ENCODE measurements around the gene DENND4C.

DENND4C gene

DNA sequence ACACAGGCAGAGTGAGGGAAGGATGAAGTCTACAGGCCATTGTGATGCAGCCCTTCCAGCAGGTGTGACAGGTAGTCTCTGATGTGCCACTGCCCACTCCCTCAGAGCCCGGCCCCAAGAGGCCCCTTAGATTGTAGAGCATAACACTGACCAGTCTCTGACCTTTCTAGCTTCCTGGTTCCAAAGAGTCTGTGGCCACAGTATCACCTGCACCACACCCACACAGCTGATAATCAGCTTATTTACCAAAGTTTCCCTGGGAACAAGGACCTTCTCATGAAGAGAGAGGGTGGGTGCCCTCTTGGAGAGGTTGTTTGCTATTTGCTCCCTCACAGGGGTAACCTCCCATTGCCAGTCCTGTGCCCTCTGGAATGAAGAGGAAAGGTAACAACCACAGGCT is 167.4 kb downstream of the DENND4C start:
- TF ChIP-seq SIN3A (IDR thresholded peaks at IDR 0.05; ENCODE audit: borderline replicate concordance, insufficient read depth, low read length): no peak
- TF ChIP-seq TAF1 (IDR thresholded peaks at IDR 0.05; ENCODE audit: borderline replicate concordance, insufficient read depth, low read length): no peak
- TF ChIP-seq, protein P1, sequence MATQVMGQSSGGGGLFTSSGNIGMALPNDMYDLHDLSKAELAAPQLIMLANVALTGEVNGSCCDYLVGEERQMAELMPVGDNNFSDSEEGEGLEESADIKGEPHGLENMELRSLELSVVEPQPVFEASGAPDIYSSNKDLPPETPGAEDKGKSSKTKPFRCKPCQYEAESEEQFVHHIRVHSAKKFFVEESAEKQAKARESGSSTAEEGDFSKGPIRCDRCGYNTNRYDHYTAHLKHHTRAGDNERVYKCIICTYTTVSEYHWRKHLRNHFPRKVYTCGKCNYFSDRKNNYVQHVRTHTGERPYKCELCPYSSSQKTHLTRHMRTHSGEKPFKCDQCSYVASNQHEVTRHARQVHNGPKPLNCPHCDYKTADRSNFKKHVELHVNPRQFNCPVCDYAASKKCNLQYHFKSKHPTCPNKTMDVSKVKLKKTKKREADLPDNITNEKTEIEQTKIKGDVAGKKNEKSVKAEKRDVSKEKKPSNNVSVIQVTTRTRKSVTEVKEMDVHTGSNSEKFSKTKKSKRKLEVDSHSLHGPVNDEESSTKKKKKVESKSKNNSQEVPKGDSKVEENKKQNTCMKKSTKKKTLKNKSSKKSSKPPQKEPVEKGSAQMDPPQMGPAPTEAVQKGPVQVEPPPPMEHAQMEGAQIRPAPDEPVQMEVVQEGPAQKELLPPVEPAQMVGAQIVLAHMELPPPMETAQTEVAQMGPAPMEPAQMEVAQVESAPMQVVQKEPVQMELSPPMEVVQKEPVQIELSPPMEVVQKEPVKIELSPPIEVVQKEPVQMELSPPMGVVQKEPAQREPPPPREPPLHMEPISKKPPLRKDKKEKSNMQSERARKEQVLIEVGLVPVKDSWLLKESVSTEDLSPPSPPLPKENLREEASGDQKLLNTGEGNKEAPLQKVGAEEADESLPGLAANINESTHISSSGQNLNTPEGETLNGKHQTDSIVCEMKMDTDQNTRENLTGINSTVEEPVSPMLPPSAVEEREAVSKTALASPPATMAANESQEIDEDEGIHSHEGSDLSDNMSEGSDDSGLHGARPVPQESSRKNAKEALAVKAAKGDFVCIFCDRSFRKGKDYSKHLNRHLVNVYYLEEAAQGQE (IDR thresholded peaks at IDR 0.05; ENCODE audit: insufficient read depth in 1 of 2, low read depth in 2 of 2, low read length in 2 of 2): no peak
- no peak for TF ChIP-seq POLR2AphosphoS5 (IDR thresholded peaks at IDR 0.05; ENCODE audit: low read depth, low read length)
- no peak for TF ChIP-seq FOXP2 (optimal IDR thresholded peaks at IDR 0.05; ENCODE audit: borderline replicate concordance, extremely low read depth, extremely low read length, insufficient read depth)

DNA sequence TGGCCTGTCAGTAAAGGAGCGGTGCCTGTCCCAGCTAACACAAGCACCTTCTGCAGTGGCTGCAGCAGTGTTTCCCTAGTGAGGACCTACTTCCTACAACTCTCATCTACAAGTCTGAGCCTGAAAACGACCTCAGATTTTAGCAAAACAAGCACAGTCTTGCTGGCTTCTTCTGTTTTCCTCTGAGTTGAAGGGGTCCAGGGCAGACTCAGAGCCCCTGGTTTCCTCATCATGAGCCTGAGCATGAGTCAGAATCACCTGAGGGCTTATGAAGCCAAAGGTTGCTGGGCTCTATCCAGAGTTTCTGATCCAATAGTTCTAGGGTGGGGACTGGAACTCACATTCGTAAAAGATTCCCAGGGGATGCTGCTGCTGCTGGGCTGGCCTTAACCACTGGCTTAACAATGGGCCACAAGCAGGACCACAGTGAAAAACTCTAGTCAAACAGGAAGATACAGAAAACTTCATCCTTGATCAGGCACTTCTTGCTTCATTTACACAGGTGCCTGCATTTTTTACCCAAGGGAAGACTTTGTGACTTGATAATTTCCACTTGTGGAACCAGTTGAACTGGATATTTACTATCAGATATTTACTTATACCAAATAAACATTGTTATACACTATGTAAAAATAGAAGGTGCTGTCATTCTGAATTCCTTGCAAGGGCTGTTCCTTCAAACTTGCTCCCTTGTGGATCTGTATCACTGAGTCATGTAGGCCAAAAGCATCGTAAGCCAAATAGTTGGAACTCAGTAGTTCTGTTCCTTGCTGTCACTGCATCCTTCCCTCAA is 174.0 kb downstream of the DENND4C start:
- no peak for TF ChIP-seq TAF1 (IDR thresholded peaks at IDR 0.05; ENCODE audit: borderline replicate concordance, insufficient read depth, low read length)
- no peak for TF ChIP-seq FOXP2 (optimal IDR thresholded peaks at IDR 0.05; ENCODE audit: borderline replicate concordance, extremely low read depth, extremely low read length, insufficient read depth)
- TF ChIP-seq, protein P1 (IDR thresholded peaks at IDR 0.05; ENCODE audit: insufficient read depth in 1 of 2, low read depth in 2 of 2, low read length in 2 of 2): no peak
- TF ChIP-seq POLR2AphosphoS5 (IDR thresholded peaks at IDR 0.05; ENCODE audit: low read depth, low read length): no peak
- no peak for TF ChIP-seq SIN3A (IDR thresholded peaks at IDR 0.05; ENCODE audit: borderline replicate concordance, insufficient read depth, low read length)

DNA sequence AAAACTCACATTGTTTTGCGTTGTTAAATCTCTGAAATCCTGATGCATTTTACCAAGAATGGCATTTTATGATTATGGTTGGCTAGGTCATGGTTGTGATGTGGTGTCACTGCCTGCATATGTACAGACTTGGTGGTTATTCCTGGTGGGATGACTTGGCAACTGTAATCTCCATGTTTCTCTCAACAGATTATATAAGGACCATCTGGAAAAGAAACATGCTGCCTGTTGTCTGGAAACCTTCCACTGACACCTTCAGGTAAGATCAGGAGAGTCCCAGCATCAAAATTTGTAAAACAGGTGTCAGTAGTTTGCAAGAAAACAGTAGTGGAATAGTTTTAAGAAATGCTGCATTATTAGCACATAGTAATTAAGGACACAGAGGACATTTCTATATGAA is 175.3 kb downstream of the DENND4C start:
- no peak for TF ChIP-seq TAF1 (IDR thresholded peaks at IDR 0.05; ENCODE audit: borderline replicate concordance, insufficient read depth, low read length)
- TF ChIP-seq SIN3A (IDR thresholded peaks at IDR 0.05; ENCODE audit: borderline replicate concordance, insufficient read depth, low read length): no peak
- TF ChIP-seq, protein P1 (IDR thresholded peaks at IDR 0.05; ENCODE audit: insufficient read depth in 1 of 2, low read depth in 2 of 2, low read length in 2 of 2): no peak
- TF ChIP-seq POLR2AphosphoS5 (IDR thresholded peaks at IDR 0.05; ENCODE audit: low read depth, low read length): no peak
- no peak for TF ChIP-seq FOXP2 (optimal IDR thresholded peaks at IDR 0.05; ENCODE audit: borderline replicate concordance, extremely low read depth, extremely low read length, insufficient read depth)

DNA sequence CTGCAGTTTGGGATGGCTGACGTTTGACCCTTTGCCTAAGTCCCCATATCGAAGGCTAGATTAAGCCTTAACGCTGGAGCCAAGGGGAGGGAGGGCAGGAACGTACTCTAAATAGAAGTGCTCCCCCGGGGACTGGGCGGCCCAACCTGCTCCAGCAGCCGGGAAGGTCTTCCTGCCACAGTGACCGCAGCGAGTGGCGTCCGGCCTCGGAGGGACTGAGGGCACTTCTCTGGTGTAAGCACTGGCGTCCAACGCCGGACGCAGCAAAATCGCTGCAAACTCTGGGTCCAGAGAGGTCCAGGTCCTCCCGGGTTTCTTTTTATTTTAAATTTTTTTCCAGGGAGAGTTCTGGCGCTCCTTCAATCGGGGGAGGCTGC is 177.8 kb downstream of the DENND4C start:
- TF ChIP-seq, protein P1 (IDR thresholded peaks at IDR 0.05; ENCODE audit: insufficient read depth in 1 of 2, low read depth in 2 of 2, low read length in 2 of 2): no peak
- no peak for TF ChIP-seq POLR2AphosphoS5 (IDR thresholded peaks at IDR 0.05; ENCODE audit: low read depth, low read length)
- TF ChIP-seq FOXP2 (optimal IDR thresholded peaks at IDR 0.05; ENCODE audit: borderline replicate concordance, extremely low read depth, extremely low read length, insufficient read depth): no peak
- no peak for TF ChIP-seq TAF1 (IDR thresholded peaks at IDR 0.05; ENCODE audit: borderline replicate concordance, insufficient read depth, low read length)
- TF ChIP-seq SIN3A (IDR thresholded peaks at IDR 0.05; ENCODE audit: borderline replicate concordance, insufficient read depth, low read length): no peak

Measured in PFSK-1 (cell line).